ENCODE results near the gene CCDC85A. TPM values are rescaled to one million over a fixed set of nuclear protein-coding genes. Genes with fewer than 3 reads are reported as not detected.

Gene CCDC85A
- total and polyA plus RNA-seq, 2 of the 4 experiments (the other 2 are of a cell fraction): 1.1 to 2.2 TPM

DNA sequence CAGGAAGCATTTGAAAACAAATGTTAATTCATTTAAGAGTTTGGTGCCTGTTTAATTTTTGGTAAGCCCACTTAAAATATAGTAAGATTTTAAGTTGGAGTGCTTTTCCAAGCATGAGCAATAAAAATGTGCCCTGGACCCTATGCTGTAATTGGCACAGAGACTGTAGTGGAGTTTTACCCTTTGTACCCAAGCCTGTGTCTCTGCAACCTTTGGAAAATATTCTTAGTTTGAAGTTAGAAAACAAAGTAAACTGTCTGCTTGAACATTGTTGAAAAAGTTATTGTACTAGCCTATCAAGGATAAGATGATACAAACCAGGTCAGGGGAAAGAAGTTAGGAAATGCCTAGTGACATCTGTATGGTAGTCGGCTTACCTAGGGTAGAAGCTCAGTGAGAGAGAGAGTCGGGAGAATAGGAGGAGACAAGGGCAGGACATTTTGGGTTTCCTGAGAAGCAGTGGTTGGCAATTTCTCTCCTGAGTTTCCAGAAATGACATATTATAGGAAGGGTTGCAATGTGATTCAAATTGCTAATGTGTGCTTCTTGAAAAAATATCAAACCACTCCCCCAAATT lies 66.5 kb downstream of the CCDC85A start:
- ChIA-PET CTCF (no interaction called here), POLR2A (ENCODE audit: unreplicated experiment) (no interaction called here)
- Histone ChIP-seq H2BK20ac (ENCODE audit: low read depth, low read length) (no peak overlapping the region), H3K4ac (ENCODE audit: low read depth, low read length) (no peak overlapping the region), H2BK120ac (ENCODE audit: low read depth, low read length) (no peak overlapping the region), H3K27ac (ENCODE audit: insufficient read depth, low read length) (no peak overlapping the region), H2AK9ac (replicated peaks; ENCODE audit: low read depth, low read length, poor library complexity) (no peak overlapping the region), H2AK5ac (ENCODE audit: low read depth, low read length) (no peak overlapping the region), H3K9ac (ENCODE audit: low read depth, low read length) (no peak overlapping the region), H3K9me3 (ENCODE audit: control insufficient read depth, insufficient read depth, low read length) (peaks cover 2% of the 10 kb centered on the region; the same call in 1 of the 2 replicates), H3K14ac (replicated peaks; ENCODE audit: low read depth, low read length) (no peak overlapping the region), H3K9me1 (ENCODE audit: insufficient read depth, low read length) (no peaks in the 10 kb centered on the region), H2BK5ac (ENCODE audit: low read depth, low read length, poor library complexity, severe bottlenecking) (no peak overlapping the region), H3K79me1 (ENCODE audit: low read depth in 1 of 2, low read length in 2 of 2) (no peaks in the 10 kb centered on the region), H3K27me3 (ENCODE audit: control insufficient read depth, insufficient read depth, low read length) (no peaks in the 10 kb centered on the region), H4K20me1 (ENCODE audit: insufficient read depth, low read length) (no peaks in the 10 kb centered on the region), H4K5ac (ENCODE audit: low read depth, low read length) (no peak overlapping the region), H3K56ac (ENCODE audit: extremely low read depth, insufficient read depth, low read length) (no peak overlapping the region), H3K4me1 (ENCODE audit: control insufficient read depth, insufficient read depth, low read length) (no peaks in the 10 kb centered on the region), H3K18ac (ENCODE audit: low read depth, low read length) (no peak overlapping the region), H2BK15ac (ENCODE audit: low read depth, low read length) (no peak overlapping the region), H2AFZ (replicated peaks; ENCODE audit: low read length, poor library complexity) (no peak overlapping the region), H3K4me3 (ENCODE audit: insufficient read depth, low read depth, low read length) (no peak overlapping the region), H3K23ac (ENCODE audit: low read depth, low read length) (no peak overlapping the region), H3K4me2 (ENCODE audit: low read depth, low read length) (no peak overlapping the region), H4K91ac (ENCODE audit: insufficient read depth, low read depth, low read length) (no peak overlapping the region), H4K8ac (ENCODE audit: low read depth in 2 of 2, low read length in 2 of 2) (no peak overlapping the region), H3K36me3 (ENCODE audit: control insufficient read depth, insufficient read depth, low read length) (no peaks in the 10 kb centered on the region)
- in situ Hi-C loops (cut with MboI; ENCODE audit: low sequenced_read_pairs): no loop called here
- DNase-seq (no peak), ATAC-seq (ENCODE audit: low read depth) (no peak)
- TF ChIP-seq CEBPB (IDR thresholded peaks at IDR 0.05; ENCODE audit: low read depth, low read length): no peak
- TF ChIP-seq MAZ (IDR thresholded peaks at IDR 0.05; ENCODE audit: borderline replicate concordance, low read depth, low read length): no peak
- TF ChIP-seq MAFK (IDR thresholded peaks at IDR 0.05; ENCODE audit: low read depth, low read length): no peak
- no peak for TF ChIP-seq RFX5 (IDR thresholded peaks at IDR 0.05; ENCODE audit: low read depth, low read length)
- TF ChIP-seq CHD1 (IDR thresholded peaks at IDR 0.05; ENCODE audit: low read depth, low read length): no peak
- TF ChIP-seq BHLHE40 (IDR thresholded peaks at IDR 0.05; ENCODE audit: low read depth, low read length): no peak
- intact Hi-C loops (cut with micrococcal nuclease): no loop called here
- BruUV-seq (replicated peaks): no TSS peak
- WGBS, 2 experiments (ENCODE audit: extremely low coverage in 2 of 2, insufficient read length in 1 of 2): 54% methylated on average over 2 of the region's 2 CpGs; no CpG with 5 or more reads in 1 of the 2 experiments
- dilution Hi-C loops (cut with HindIII; ENCODE audit: low sequenced_read_pairs, unreplicated experiment): no loop called here

Measured in IMR-90 (cell line).